T-helper 17 cell (primary cell): ENCODE data around the gene NR2F2. TPM values are rescaled to one million over a fixed set of nuclear protein-coding genes. Genes with fewer than 3 reads are reported as not detected.

ENCODE experiments used
- ATAC-seq: fragments of 150-1000 bp; cut with Tn5 transposase; 2 replicates; pipeline ENCODE4 v1.10.0; 2021; ENCODE audit warnings: mild to moderate bottlenecking, moderate library complexity
- DNase-seq, 3 donors: peaks; one replicate each; pipeline versions ENCODE4 v3.0.0 to v3.0.0-alpha.2; 2020 to 2021
- H3K9me3 ChIP-seq: one replicate; pipeline ENCODE4 v1.7.0; 2013; ENCODE audit warnings: low read length, mild to moderate bottlenecking; ENCODE audit not compliant: control insufficient read depth, poor library complexity, severe bottlenecking
- H3K27ac Mint-ChIP-seq: one replicate; pipeline ENCODE4 v1.8.0; 2022; ENCODE audit warnings: mild to moderate bottlenecking, moderate library complexity, mixed read lengths
- H3K27me3 Mint-ChIP-seq: one replicate; pipeline ENCODE4 v1.8.0; 2022; ENCODE audit warnings: mixed read lengths
- H3K36me3 Mint-ChIP-seq: one replicate; pipeline ENCODE4 v1.8.0; 2022; ENCODE audit warnings: low read depth, mixed read lengths
- H3K4me1 Mint-ChIP-seq: one replicate; pipeline ENCODE4 v1.8.0; 2022; ENCODE audit warnings: mild to moderate bottlenecking, mixed read lengths
- H3K4me3 Mint-ChIP-seq: one replicate; pipeline ENCODE4 v1.8.0; 2022; ENCODE audit warnings: mild to moderate bottlenecking, moderate library complexity, mixed read lengths
- total RNA-seq, 4 donors: library from RNA in 2 of 4; stranded (reverse) in 2 of 4; gene quantifications; one replicate each; pipeline ENCODE4 v1.2.3 and lab custom pipeline; 2022 to 2026

Gene NR2F2
- total RNA-seq, 2 donors from 2014 or later, result not detected

- Mint-ChIP-seq H3K4me1 (peaks cover 11% of the 10 kb centered on the region), H3K27ac (no peak overlapping the region), H3K27me3 (peaks cover 65% of the 10 kb centered on the region), H3K4me3 (peak overlapping the region; percentile 74), H3K36me3 (peaks cover 11% of the 10 kb centered on the region)
- no peak for ATAC-seq
- no peak for DNase-seq
- H3K9me3 ChIP-seq, result no peaks in the 10 kb centered on the region
Observed at GRCh38 chr15:96331144-96331944, 844 bp downstream of the NR2F2 start.

GRCh38 chr15:96331945-96332636, 1.6 kb downstream of the NR2F2 start:
- no peak overlapping the region for H3K27ac Mint-ChIP-seq

GRCh38 chr15:96332637-96333121, 2.2 kb downstream of the NR2F2 start:
- no peak for DNase-seq
- H3K4me3 Mint-ChIP-seq, result peak overlapping the region; percentile 33
- H3K36me3 Mint-ChIP-seq, result peaks cover 13% of the 10 kb centered on the region
- no peaks in the 10 kb centered on the region for H3K9me3 ChIP-seq
- ATAC-seq, result no peak
- peaks cover 6% of the 10 kb centered on the region for H3K4me1 Mint-ChIP-seq
- no peak overlapping the region for H3K27ac Mint-ChIP-seq
- H3K27me3 Mint-ChIP-seq, result peaks cover 69% of the 10 kb centered on the region

More at GRCh38 chr15:96331945-96332636, 1.6 kb downstream of the NR2F2 start:
- peak overlapping the region; percentile 33 for H3K4me3 Mint-ChIP-seq
- H3K4me1 Mint-ChIP-seq, result peaks cover 6% of the 10 kb centered on the region
- ATAC-seq (no peak), DNase-seq (no peak)
- H3K27me3 Mint-ChIP-seq, result peaks cover 65% of the 10 kb centered on the region
- H3K36me3 Mint-ChIP-seq, result peaks cover 11% of the 10 kb centered on the region
- H3K9me3 ChIP-seq, result no peaks in the 10 kb centered on the region

GRCh38 chr15:96333131-96334016, 2.9 kb downstream of the NR2F2 start:
- Mint-ChIP-seq H3K4me1 (peaks cover 6% of the 10 kb centered on the region), H3K27me3 (peaks cover 69% of the 10 kb centered on the region), H3K36me3 (peaks cover 12% of the 10 kb centered on the region), H3K27ac (peak overlapping the region; percentile 57), H3K4me3 (peak overlapping the region; percentile 66)
- no peaks in the 10 kb centered on the region for H3K9me3 ChIP-seq
- ATAC-seq (no peak), DNase-seq (no peak)

- Mint-ChIP-seq H3K27ac (no peak overlapping the region), H3K4me3 (peak overlapping the region; percentile 66), H3K36me3 (peaks cover 11% of the 10 kb centered on the region), H3K27me3 (peaks cover 62% of the 10 kb centered on the region), H3K4me1 (peaks cover 6% of the 10 kb centered on the region)
- ATAC-seq (no peak), DNase-seq (no peak)
- no peaks in the 10 kb centered on the region for H3K9me3 ChIP-seq
Observed at GRCh38 chr15:96334017-96334704, 3.7 kb downstream of the NR2F2 start.

GRCh38 chr15:96334705-96335410, 4.4 kb downstream of the NR2F2 start:
- no peak overlapping the region for H3K27ac Mint-ChIP-seq
- ATAC-seq (no peak), DNase-seq (no peak)
- no peaks in the 10 kb centered on the region for H3K9me3 ChIP-seq
- H3K4me3 Mint-ChIP-seq, result no peak overlapping the region
- H3K36me3 Mint-ChIP-seq, result peaks cover 11% of the 10 kb centered on the region
- peaks cover 62% of the 10 kb centered on the region for H3K27me3 Mint-ChIP-seq
- H3K4me1 Mint-ChIP-seq, result peaks cover 6% of the 10 kb centered on the region

GRCh38 chr15:96335411-96336024, 5.0 kb downstream of the NR2F2 start:
- Mint-ChIP-seq H3K27ac (no peak overlapping the region), H3K36me3 (peaks cover 9% of the 10 kb centered on the region), H3K4me3 (no peak overlapping the region), H3K27me3 (peaks cover 64% of the 10 kb centered on the region), H3K4me1 (peaks cover 6% of the 10 kb centered on the region)
- DNase-seq, result no peak
- no peak for ATAC-seq
- H3K9me3 ChIP-seq, result no peaks in the 10 kb centered on the region

GRCh38 chr15:96336108-96336595, 5.7 kb downstream of the NR2F2 start:
- H3K9me3 ChIP-seq, result no peaks in the 10 kb centered on the region
- peaks cover 68% of the 10 kb centered on the region for H3K27me3 Mint-ChIP-seq
- H3K4me1 Mint-ChIP-seq, result peaks cover 2% of the 10 kb centered on the region
- ATAC-seq (no peak), DNase-seq (no peak)
- H3K27ac Mint-ChIP-seq, result no peak overlapping the region
- H3K36me3 Mint-ChIP-seq, result peaks cover 7% of the 10 kb centered on the region
- H3K4me3 Mint-ChIP-seq, result no peak overlapping the region

- no peaks in the 10 kb centered on the region for H3K9me3 ChIP-seq
- ATAC-seq (no peak), DNase-seq (no peak)
- Mint-ChIP-seq H3K4me1 (peaks cover 2% of the 10 kb centered on the region), H3K4me3 (no peak overlapping the region), H3K27ac (no peak overlapping the region), H3K36me3 (peaks cover 7% of the 10 kb centered on the region), H3K27me3 (peaks cover 74% of the 10 kb centered on the region)
Observed at GRCh38 chr15:96336596-96337364, 6.3 kb downstream of the NR2F2 start.

- H3K27ac Mint-ChIP-seq, result no peak overlapping the region
- H3K9me3 ChIP-seq, result peaks cover 3% of the 10 kb centered on the region
- no peak overlapping the region for H3K4me3 Mint-ChIP-seq
- peaks cover 7% of the 10 kb centered on the region for H3K36me3 Mint-ChIP-seq
- H3K27me3 Mint-ChIP-seq, result peaks cover 81% of the 10 kb centered on the region
- DNase-seq (no peak), ATAC-seq (no peak)
- peaks cover 2% of the 10 kb centered on the region for H3K4me1 Mint-ChIP-seq
Observed at GRCh38 chr15:96337365-96338023, 7.0 kb downstream of the NR2F2 start.
